MM.1S (cell line): Measurements from ENCODE around the gene BTBD9.

Source experiments
- DNase-seq: peaks from one replicate; pipeline ENCODE4 v3.0.0-alpha.2; 2015
- H2AFZ ChIP-seq: fragments of 300-600 bp; sonication (generic); 2 replicates; pipeline ENCODE4 v1.6.0; 2016; ENCODE audit warnings: antibody characterized with exemption, low read length
- H3F3A ChIP-seq: fragments of 300-600 bp; sonication (generic); 2 replicates; pipeline ENCODE4 v1.6.1; 2016; ENCODE audit warnings: mild to moderate bottlenecking, antibody characterized with exemption, low read length, moderate library complexity, mixed read lengths; ENCODE audit not compliant: insufficient read depth
- H3K27ac ChIP-seq: fragments of 300-600 bp; sonication (generic); 2 replicates; pipeline ENCODE4 v1.5.1; 2016; ENCODE audit warnings: mild to moderate bottlenecking, low read length
- H3K27me3 ChIP-seq: fragments of 300-600 bp; sonication (generic); replicated peaks from 2 replicates; pipeline ENCODE4 v1.6.0; 2016; ENCODE audit warnings: low read length; ENCODE audit not compliant: insufficient read depth
- H3K36me3 ChIP-seq: fragments of 300-600 bp; sonication (generic); replicated peaks from 2 replicates; pipeline ENCODE4 v1.6.1; 2016; ENCODE audit warnings: mild to moderate bottlenecking, low read length, mixed read lengths; ENCODE audit not compliant: insufficient read depth
- H3K4me1 ChIP-seq: fragments of 300-600 bp; sonication (generic); 2 replicates; pipeline ENCODE4 v1.6.1; 2016; ENCODE audit warnings: low read length, mixed read lengths
- H3K4me2 ChIP-seq: fragments of 300-600 bp; sonication (generic); 2 replicates; pipeline ENCODE4 v1.6.0; 2016; ENCODE audit warnings: low read depth, low read length
- H3K4me3 ChIP-seq: fragments of 300-600 bp; sonication (generic); 2 replicates; pipeline ENCODE4 v1.5.1; 2016; ENCODE audit warnings: low read length, mixed read lengths
- H3K79me2 ChIP-seq: fragments of 300-600 bp; sonication (generic); 2 replicates; pipeline ENCODE4 v1.6.1; 2016; ENCODE audit warnings: mixed run types, low read length, mixed read lengths
- H3K9ac ChIP-seq: fragments of 300-600 bp; sonication (generic); 2 replicates; pipeline ENCODE4 v1.6.1; 2016; ENCODE audit warnings: low read length, mixed read lengths
- H3K9me2 ChIP-seq: fragments of 300-600 bp; sonication (generic); replicated peaks from 2 replicates; pipeline ENCODE4 v1.6.1; 2016; ENCODE audit warnings: mild to moderate bottlenecking, low read length, mixed read lengths; ENCODE audit not compliant: insufficient read depth
- H3K9me3 ChIP-seq: fragments of 300-600 bp; sonication (generic); replicated peaks from 2 replicates; pipeline ENCODE4 v1.6.1; 2016; ENCODE audit warnings: mild to moderate bottlenecking, low read length, mixed read lengths; ENCODE audit not compliant: insufficient read depth
- H4K20me1 ChIP-seq: fragments of 300-600 bp; sonication (generic); 2 replicates; pipeline ENCODE4 v1.6.1; 2016; ENCODE audit warnings: mild to moderate bottlenecking, low read length, moderate library complexity, mixed read lengths; ENCODE audit not compliant: insufficient read depth
- EZH2 ChIP-seq: fragments of 300-600 bp; sonication (generic); optimal IDR thresholded peaks from 2 replicates; pipeline ENCODE3; 2017; ENCODE audit warnings: low read depth, mild to moderate bottlenecking, antibody characterized with exemption, low read length, mixed read lengths
- EZH2phosphoT487 ChIP-seq: fragments of 300-600 bp; sonication (generic); IDR thresholded peaks from 2 replicates; pipeline ENCODE4 v1.6.1; 2018; ENCODE audit warnings: antibody characterized with exemption, low read length
- TF ChIP-seq, protein P1 (sequence below): fragments of 300-600 bp; sonication (generic); IDR thresholded peaks from 2 replicates; pipeline ENCODE4 v1.5.1; 2016; ENCODE audit warnings: antibody characterized with exemption, low read length, mixed read lengths

Gene BTBD9

DNA sequence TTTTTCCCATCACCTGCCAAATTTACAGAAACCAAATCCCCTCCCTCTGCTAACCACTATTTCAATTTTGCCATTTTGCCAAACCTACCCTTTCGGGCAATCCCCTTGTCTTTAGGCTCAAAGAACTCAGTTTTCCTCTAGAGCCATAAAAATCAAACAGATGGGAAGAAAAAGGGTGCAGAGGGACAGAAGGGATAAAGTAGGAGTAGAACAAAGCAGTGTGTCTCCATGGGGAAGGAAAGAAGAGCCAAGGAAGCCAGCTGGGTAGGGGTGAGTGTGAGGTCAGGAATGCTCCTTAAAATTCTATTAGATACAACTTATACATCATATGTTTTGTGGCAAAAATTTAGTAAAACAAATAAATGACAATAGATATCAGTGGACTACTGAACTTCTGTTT is 316.5 kb downstream of the BTBD9 start:
- Histone ChIP-seq H3K9me2 (no peaks in the 10 kb centered on the region), H3K27ac (no peak overlapping the region), H2AFZ (no peak overlapping the region), H3K4me3 (no peak overlapping the region), H3K79me2 (no peaks in the 10 kb centered on the region), H3K4me1 (peaks cover 7% of the 10 kb centered on the region; the same call in 1 of the 2 replicates), H3K4me2 (no peak overlapping the region), H4K20me1 (no peaks in the 10 kb centered on the region), H3F3A (no peaks in the 10 kb centered on the region), H3K9me3 (no peaks in the 10 kb centered on the region), H3K27me3 (no peaks in the 10 kb centered on the region), H3K36me3 (no peaks in the 10 kb centered on the region), H3K9ac (no peak overlapping the region)
- TF ChIP-seq EZH2phosphoT487 = no peak
- TF ChIP-seq, protein P1, sequence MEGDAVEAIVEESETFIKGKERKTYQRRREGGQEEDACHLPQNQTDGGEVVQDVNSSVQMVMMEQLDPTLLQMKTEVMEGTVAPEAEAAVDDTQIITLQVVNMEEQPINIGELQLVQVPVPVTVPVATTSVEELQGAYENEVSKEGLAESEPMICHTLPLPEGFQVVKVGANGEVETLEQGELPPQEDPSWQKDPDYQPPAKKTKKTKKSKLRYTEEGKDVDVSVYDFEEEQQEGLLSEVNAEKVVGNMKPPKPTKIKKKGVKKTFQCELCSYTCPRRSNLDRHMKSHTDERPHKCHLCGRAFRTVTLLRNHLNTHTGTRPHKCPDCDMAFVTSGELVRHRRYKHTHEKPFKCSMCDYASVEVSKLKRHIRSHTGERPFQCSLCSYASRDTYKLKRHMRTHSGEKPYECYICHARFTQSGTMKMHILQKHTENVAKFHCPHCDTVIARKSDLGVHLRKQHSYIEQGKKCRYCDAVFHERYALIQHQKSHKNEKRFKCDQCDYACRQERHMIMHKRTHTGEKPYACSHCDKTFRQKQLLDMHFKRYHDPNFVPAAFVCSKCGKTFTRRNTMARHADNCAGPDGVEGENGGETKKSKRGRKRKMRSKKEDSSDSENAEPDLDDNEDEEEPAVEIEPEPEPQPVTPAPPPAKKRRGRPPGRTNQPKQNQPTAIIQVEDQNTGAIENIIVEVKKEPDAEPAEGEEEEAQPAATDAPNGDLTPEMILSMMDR = no peak
- no peak for TF ChIP-seq EZH2
- DNase-seq = no peak

- Histone ChIP-seq H3K9me3 (no peaks in the 10 kb centered on the region), H3K36me3 (no peaks in the 10 kb centered on the region), H3K4me2 (no peak overlapping the region), H3K79me2 (no peaks in the 10 kb centered on the region), H3K27ac (no peak overlapping the region), H3F3A (no peaks in the 10 kb centered on the region), H3K4me3 (no peak overlapping the region), H3K9ac (no peak overlapping the region), H3K4me1 (peaks cover 7% of the 10 kb centered on the region; the same call in 1 of the 2 replicates), H3K27me3 (no peaks in the 10 kb centered on the region), H2AFZ (no peak overlapping the region), H4K20me1 (no peaks in the 10 kb centered on the region), H3K9me2 (no peaks in the 10 kb centered on the region)
- TF ChIP-seq EZH2 = no peak
- no peak for TF ChIP-seq EZH2phosphoT487
- TF ChIP-seq, protein P1 = no peak
- no peak for DNase-seq
These were observed 317.6 kb downstream of the BTBD9 start for GRCh38 chr6:38322138-38322537.

- Histone ChIP-seq H3F3A (no peaks in the 10 kb centered on the region), H3K9me2 (no peaks in the 10 kb centered on the region), H3K79me2 (no peaks in the 10 kb centered on the region), H3K4me1 (peaks cover 7% of the 10 kb centered on the region; the same call in 1 of the 2 replicates), H3K27ac (no peak overlapping the region), H3K4me3 (no peak overlapping the region), H3K36me3 (no peaks in the 10 kb centered on the region), H3K9ac (no peak overlapping the region), H2AFZ (no peak overlapping the region), H3K9me3 (no peaks in the 10 kb centered on the region), H3K27me3 (no peaks in the 10 kb centered on the region), H3K4me2 (peak overlapping the region; percentile 9; the same call in 1 of the 2 replicates), H4K20me1 (no peaks in the 10 kb centered on the region)
- TF ChIP-seq EZH2 (no peak), EZH2phosphoT487 (no peak)
- TF ChIP-seq, protein P1 = no peak
- DNase-seq = no peak
These were observed 318.9 kb downstream of the BTBD9 start for GRCh38 chr6:38320843-38321242.
